ENCODE measurements around the gene TMEM198.

Gene TMEM198

DNA sequence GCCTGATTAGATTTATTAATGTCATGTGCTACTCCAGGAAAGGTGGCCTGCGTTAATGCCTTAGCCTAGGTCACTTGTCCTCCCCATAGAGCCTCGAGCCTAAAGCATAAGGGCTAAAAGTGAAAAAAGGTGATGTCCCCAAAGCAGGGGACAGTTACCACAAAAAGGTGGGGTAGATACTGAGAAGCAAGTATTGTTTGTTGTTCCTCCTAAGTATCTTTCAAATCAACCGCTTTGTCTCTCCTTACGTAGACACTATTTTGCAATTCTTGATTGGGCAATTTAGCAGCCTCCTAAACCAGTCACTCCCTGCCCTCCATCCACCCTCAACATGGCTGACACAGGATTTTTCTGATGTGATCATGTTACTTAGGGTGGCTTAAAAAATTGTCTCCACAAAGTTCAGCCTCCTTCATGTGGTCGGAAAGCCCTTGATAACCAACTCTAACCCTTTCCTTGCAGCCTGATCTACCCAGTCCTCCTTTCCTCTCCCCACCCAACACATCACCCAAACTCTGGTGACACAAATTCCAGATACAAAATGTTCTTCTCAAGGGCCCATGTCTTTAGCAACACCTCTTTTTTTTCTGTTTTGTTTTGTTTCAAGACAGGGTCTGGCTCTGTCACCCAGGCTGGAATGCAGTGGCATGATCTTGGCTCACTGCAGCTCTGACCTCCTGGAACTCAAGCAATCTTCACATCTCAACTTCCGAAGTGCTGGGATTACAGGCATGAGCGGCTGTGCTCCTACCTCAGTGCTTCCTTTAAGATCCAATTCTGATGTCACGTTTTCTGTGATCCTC, 35.2 kb downstream of the TMEM198 start:
- no peak for DNase-seq (ENCODE audit: low read depth in 2 of 2)

DNA sequence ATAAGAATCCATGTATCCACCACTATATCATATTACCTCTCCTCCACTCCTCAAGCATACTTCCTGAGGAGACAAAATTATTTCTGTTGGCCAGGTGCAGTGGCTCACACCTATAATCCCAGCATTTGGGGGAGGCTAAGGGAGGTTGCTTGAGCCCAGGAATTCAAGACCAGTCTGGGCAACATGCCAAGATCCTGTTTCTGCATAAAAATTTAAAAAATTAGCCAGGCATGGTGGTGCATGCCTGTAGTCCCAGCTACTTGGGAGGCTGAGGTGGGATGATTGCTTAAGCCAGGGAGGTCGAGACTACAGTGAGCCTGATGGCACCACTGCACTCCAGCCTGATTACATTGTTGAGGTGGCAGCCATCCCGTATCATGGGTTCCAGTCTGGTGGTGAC, 37.5 kb downstream of the TMEM198 start:
- DNase-seq (ENCODE audit: low read depth in 2 of 2), result no peak

DNA sequence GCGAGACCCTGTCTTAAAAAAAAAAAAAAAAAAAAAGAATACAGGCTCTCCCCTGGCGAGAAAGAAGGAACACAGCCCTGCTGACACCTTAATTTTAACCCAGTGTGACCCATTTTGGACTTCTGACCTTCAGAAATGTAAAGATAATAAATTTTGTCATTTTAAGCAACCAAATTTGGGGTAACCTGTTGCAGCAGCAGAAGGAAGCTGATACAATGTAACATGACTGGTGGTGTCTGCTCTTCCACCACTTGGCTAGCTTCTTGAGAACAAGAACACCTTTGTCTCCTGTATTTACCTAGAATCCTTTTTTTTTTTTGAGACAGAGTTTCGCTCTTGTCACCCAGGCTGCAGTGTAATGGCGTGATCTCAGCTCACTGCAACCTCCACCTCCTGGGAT, 47.3 kb downstream of the TMEM198 start:
- DNase-seq (ENCODE audit: low read depth in 2 of 2), result no peak

DNA sequence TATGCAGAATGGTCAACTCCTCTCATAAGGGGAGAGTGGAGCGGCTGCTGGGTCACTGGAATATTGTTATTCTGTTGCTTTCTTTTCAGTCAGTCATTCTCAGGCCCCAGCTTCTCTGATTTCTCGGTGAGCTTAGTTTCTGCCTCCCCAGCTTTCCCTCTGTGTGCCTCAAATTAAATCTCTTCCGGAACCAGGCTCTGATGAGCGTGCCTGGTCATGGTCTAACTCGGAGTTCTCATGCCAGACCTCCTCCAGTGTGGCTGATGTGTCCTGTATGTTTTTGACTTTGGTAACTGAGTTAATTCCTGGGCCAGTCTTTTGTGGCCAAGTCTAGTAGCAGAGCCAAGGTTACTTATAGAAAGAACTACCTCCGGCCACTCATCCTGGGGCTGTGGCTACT, 48.9 kb downstream of the TMEM198 start:
- DNase-seq (ENCODE audit: low read depth in 2 of 2), result no peak

DNA sequence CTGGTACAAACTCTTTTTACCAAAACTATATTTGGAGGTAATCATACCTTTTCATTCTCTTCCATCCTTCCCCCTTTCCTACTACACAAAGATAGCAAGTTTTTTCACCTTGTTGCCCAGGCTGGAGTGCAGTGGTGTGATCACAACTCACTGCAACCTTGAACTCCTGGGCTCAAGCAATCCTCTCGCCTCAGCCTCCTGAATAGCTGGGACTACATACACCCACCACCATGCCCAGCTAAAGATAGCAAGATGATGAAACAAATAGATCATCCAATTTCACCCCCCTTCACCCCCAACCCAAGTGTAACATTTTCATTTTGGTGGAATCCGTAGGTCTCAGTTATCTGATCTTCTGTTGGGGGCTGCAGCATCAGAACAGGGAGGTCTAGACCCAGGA, 49.3 kb downstream of the TMEM198 start:
- no peak for DNase-seq (ENCODE audit: low read depth in 2 of 2)

DNA sequence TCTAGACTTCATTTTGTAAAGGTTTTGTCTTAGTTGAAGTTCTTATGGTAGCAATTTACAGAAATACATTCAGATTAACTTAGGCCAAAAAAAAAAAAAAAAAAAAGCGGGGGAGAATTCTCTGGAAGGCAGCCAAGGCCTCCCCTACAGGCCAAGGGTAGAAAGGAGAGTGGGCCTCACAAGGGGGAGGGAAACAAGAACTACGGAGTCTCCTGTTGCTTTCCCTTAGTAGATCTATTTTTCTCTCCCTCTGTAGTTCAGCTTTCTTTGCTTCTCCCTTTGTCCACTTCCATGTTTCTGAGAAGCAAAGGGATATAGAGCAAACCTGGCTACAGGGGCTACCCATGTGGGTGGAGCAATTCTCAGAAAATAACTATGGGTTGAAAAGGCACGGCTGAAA, 51.4 kb downstream of the TMEM198 start:
- no peak for DNase-seq (ENCODE audit: low read depth in 2 of 2)

DNA sequence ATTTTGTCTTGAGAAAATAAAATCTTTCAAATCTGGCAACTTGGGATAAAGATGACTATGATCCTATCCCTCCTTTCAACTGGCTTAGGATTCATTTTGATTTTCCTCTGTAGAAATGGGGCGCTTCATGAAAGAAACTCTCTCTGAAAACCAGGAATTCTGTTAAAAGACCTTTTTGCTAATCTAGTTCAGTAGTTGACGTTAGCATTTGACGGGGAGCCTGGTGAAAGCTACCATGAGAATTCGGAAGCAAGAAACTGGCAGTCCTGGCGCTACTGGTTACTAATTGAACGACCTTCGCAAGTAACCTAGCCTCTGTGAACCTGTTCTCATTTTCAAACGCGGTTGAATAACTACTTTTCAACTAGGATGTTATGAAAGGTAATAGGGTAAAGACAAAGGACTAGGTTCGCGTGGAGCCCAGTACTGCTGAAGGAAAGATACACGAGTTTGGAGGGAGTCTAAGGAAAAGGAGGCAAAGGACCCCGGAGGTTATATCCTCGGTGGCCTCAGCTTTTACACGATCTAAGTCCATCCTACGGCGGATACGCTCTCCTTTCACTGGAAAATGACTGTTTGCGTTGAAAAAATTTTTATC, 53.2 kb downstream of the TMEM198 start:
- DNase-seq (ENCODE audit: low read depth in 2 of 2), result no peak

DNA sequence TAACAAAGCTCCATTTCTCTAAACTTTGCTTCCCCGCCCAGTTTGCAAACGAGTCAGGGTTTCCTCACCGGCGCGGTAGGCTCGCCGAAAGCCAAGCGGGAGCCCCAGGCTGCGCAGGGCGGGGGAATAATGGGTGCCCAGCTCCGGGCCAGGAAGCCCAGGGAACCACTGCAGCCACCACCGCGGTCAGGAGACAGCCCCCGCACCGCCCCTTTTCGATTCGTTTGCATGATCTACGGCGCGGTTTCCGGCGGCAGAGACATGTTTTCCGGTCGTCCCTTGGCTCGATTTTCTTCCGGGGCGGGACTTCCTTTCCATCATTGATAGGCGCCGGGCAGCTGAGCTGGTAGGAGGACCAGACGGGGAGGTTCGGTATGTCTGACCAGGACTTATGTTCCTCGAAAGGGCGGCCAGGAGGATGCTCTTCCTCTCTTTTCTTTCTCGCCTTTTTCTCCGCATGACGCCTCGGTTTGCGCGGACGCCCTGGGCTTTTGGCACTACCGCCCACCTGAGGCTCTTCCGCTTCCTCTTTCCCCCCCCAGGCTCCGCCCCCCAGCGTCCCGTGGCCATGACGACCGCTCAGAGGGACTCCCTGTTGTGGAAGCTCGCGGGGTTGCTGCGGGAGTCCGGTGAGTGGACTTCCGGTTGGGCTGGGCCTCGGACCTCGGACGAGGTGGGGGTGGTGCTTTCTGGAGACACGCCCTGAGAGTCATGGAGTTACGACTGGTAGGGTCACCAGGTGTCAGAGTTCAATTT, 53.9 kb downstream of the TMEM198 start, which contains the start of gene STK11IP:
STK11IP (plus strand) TSS at position 306 of the 756 bp plus-strand sequence; CDS start at position 569, 263 bp downstream.
- peak; percentile 90 to 91 for DNase-seq (ENCODE audit: low read depth in 2 of 2)

DNA sequence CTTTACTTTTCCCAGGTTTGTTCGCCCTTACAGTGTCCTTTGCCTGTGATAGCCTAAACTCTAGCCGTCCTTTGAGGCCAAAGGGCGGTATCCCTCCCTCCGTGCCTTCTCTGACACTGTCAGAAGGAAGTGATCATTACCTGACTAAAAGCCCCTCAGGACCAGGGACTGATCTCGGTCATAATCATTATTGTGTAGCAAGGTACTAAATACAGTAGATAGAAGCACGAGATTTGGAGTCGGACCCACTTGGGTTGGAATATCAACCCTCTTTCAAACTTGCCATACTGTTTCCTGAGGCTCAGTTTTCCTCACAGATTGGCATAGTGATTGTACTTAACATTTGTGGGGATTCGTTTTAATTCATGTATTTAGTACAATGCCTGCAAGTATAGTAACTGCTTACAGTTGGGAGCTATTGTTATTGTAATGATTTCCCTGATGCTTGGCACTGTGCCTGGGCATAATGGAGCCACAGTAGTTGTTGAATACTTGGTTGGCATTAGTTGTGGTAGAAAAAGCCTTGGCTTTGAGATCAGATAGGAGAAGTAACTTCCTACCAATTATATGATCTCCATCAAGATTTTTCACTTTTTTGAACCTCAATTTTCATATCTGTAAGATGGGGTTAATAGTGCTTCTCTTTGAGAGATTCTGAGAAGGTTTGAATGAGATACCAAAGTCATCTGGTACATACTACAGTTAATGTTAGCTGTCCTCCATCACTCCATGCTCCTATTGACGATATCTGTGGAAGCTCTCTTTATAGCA, 54.7 kb downstream of the TMEM198 start:
- DNase-seq (ENCODE audit: low read depth in 2 of 2), result no peak
